DMS 273 (cell line): ENCODE measurements around the gene RAD23B.

Source experiments
- DNase-seq: peaks from one replicate; lab custom pipeline; 2025; ENCODE audit not compliant: unreplicated experiment; lab: John Stamatoyannopoulos, UW

Gene RAD23B

GRCh38 chr9:107268560-107268959 is 14.5 kb upstream of the RAD23B start:
- no peak for DNase-seq

DNA sequence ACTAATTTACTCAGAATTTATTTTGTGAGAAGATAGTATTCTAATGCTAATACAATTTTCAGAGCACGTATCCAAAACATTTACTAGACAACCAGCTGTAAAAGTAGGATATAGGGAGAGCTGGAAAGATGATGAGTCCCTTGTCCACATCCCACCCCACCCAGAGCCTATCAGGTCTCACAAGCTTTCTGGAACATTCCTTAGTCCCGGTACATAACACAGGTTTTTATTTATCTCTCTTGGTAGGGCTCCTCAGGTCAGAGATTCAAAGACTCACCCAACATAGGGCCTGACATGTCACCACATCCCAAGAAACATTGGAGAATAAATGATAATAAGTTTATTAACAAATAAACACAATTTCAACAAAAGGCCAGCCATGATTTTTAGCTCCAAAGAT is 13.8 kb upstream of the RAD23B start:
- DNase-seq = no peak

- DNase-seq = no peak
Observed at GRCh38 chr9:107269681-107270080, 13.4 kb upstream of the RAD23B start.

- DNase-seq = no peak
Observed at GRCh38 chr9:107270082-107270481, 13.0 kb upstream of the RAD23B start.

DNA sequence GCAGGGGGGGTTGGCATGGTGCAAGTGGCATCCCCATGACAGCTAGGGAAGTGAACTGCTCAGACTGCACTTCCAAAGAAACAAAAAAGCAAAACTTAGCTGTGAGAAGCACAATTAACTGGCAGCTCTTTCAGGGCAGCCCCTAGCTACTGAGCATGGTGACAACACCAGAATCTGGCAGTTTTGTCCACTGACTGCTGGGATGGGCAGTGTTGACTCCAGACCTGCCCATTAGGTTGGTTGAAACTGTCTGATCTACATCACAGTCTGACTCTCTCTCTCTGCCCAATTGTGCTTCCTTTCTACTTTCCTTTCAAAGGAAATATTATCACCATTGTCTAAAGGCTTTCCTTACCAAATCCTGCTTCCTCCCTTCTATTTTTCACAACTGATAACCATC is 12.5 kb upstream of the RAD23B start:
- no peak for DNase-seq

GRCh38 chr9:107273634-107274033 is 9.4 kb upstream of the RAD23B start:
- DNase-seq = no peak

GRCh38 chr9:107274096-107274495 is 9.0 kb upstream of the RAD23B start:
- no peak for DNase-seq

DNA sequence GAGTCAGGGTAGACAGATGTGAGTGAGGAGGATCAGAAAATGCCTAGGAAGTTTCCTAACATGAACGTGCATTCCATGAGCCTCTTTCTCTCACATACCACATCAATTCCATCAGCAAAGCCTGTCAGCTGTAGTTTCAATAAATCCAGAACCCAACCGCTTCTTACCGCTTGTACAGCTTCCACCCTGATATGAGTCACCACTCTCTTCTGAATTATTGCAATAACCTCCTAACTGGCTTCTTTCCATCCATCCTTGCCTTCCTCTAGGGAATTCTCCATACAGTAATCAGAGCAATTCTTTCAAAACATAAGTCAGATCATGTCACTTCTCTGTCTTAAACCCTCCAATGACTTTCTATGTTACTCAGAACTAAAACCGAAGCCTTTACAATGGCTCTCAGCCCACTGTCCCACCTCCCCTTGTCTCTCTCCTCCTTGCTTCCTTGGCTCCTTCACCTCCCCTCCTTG is 8.1 kb upstream of the RAD23B start:
- DNase-seq = no peak

GRCh38 chr9:107275530-107275929 is 7.5 kb upstream of the RAD23B start:
- no peak for DNase-seq

- no peak for DNase-seq
Observed at GRCh38 chr9:107276966-107277710, 5.9 kb upstream of the RAD23B start.

DNA sequence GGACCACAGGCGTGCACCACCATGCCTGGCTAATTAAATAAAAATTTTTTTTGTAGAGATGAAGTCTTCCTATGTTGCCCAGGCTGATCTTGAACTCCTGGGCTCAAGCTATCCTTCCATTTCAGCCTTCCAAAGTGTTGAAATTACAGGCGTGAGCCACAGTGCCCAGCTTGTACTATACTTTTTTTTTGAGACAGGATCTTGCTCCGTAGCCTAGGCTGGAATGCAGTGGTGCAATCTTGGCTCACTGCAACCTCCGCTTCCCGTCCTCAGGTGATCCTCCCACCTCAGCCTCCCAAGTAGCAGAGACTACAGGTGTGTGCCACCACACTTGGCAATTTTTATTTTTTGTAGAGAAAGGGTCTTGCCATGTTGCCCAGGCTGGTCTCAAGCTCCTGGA is 5.3 kb upstream of the RAD23B start:
- DNase-seq = no peak

DNA sequence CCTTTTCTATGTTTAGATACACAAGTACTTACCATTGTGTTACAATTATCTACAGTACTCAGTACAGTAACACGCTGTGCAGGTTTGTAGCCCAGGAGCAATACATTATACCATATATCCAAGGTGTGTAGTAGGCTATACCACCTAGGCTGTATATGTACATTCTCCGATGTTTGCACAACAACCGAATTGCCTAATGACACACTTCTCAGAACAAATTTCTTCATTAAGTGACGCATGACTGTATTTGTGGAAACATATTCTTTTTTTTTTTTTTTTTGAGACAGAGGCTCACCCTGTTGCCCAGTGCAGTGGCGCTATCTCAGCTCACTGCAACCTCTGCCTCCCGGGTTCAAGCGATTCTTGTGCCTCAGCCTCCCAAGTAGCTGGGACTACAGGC is 4.0 kb upstream of the RAD23B start:
- DNase-seq = no peak

GRCh38 chr9:107280543-107280942 is 2.5 kb upstream of the RAD23B start:
- no peak for DNase-seq

DNA sequence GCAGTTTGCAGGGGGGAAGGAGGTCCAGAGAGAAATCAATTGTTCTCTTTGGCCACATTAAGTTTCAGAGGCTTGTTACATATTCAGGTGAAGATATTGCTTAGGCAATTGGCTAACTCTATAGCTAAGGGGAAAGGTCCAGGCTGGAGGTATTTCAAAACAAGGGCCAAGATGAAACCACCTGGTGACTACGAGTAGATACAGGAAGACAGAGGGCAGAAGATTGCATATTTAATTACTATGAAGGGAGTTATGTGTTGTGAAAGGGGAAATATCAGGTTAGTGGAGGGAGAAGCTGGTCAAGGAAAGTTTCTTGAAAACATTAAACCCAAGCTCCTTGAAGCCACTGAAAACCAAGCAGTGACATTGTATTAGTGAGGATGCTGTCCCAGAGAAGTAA is 1.9 kb upstream of the RAD23B start:
- DNase-seq = no peak

- DNase-seq = no peak
Observed at GRCh38 chr9:107281922-107282667, 984 bp upstream of the RAD23B start.

DNA sequence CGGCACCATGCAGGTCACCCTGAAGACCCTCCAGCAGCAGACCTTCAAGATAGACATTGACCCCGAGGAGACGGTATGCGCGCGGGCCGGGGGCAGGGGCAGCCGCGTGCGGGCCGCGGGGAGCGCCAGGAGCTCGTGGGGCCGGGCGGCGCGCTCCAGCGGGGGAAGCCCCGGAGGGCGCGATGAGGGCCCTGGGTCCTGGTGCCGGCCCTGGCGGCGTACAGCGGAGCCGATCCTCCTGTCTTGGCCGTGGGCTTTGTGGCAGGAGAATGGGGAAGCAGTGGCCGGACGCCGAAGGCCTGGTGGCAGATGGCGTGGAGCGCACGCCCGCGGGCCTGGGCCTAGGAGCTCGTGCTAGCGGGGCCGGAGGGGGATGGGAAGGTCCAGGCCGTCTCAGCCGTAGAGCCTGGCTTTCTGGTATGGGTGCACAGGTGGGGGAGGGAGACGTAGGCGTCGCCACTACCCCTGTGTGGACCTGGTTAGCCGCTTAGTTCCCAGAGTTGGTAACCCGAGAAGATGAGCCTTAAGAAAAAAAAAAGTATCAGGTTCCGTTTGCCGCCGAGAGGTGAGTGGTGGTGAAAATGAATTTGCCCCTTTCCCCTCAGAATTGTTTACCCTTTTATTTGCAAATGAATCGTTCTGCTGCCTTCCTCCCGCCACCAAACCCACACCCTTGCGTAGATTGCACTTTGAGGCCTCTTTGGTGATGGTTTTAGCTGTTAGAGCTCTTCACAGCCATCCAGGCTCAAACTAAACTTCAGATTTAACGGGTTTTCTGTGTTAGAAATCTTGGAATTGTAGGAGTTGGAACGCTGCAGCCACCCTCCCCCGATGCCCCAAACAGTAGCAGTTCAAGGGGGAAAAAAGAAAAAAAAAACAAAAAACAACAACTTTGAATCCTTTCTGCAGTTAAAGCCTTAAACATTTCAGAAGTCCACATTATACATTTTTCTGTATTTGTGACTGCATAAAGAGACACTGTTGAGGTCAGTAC is 841 bp downstream of the RAD23B start:
- peak; percentile 90 for DNase-seq

GRCh38 chr9:107284636-107285035 is 1.6 kb downstream of the RAD23B start:
- DNase-seq = no peak

GRCh38 chr9:107285286-107285685 is 2.2 kb downstream of the RAD23B start:
- no peak for DNase-seq

- no peak for DNase-seq
Observed at GRCh38 chr9:107286057-107286456, 3.0 kb downstream of the RAD23B start.

DNA sequence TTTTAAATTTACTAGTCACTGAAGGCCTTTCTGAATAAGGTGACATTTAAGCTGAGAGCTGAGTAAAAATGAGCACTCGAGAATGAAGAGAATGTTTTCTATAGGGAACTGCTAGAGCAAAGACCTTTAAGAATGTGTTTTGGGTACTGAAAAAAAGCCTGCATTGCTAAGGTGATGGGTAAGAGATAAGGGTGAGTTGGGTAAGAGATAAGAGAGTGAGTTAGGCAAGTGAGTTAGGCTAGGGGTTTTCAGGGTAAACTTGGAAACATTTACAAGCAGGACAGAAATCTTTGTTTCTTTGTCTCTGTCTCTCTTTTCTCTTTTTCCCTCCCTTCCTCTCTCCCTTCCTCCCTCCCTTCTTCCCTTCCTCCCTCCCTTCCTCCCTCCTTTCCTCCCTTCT is 5.6 kb downstream of the RAD23B start:
- DNase-seq = no peak

GRCh38 chr9:107290619-107291018 is 7.5 kb downstream of the RAD23B start:
- DNase-seq = no peak
